Panc1 (cell line): ENCODE data around the gene RBP5. TPM values are rescaled to one million over a fixed set of nuclear protein-coding genes. Genes with fewer than 3 reads are reported as not detected.

Experiments used
- ATAC-seq: fragments of 200-7000 bp; cut with Tn5 transposase; 2 replicates; pipeline ENCODE4 v1.9.1; 2020; ENCODE audit warnings: mild to moderate bottlenecking, moderate library complexity
- BruUV-seq: library from RNA; stranded (reverse); fragments of 400-500 nt; replicated peaks from 2 replicates; lab custom pipeline; 2021; lab: Mats Ljungman, UMichigan
- CTCF ChIA-PET: fragments of 300-600 bp; sonication (Branson Sonifier 250); formaldehyde crosslinking; loops from one replicate; lab custom pipeline; 2022; ENCODE audit warnings: antibody characterized with exemption; lab: Charles Lee
- POLR2A ChIA-PET: fragments of 300-600 bp; sonication (Branson Sonifier 250); formaldehyde crosslinking; loops from one replicate; lab custom pipeline; 2022; ENCODE audit warnings: antibody characterized with exemption; lab: Charles Lee
- DNase-seq: peaks from one replicate; pipeline ENCODE4 v3.0.0-alpha.2; 2010; ENCODE audit warnings: low read depth, low spot score
- H3K27ac ChIP-seq: 2 replicates; pipeline ENCODE4 v1.5.1; 2011; ENCODE audit warnings: mild to moderate bottlenecking, low read length, inconsistent platforms
- H3K27me3 ChIP-seq: fragments of 200-500 bp; sonication (Bioruptor generic); 2 replicates; pipeline ENCODE4 v1.6.0; 2014; ENCODE audit warnings: low read length, inconsistent platforms; ENCODE audit not compliant: control insufficient read depth, insufficient read depth
- H3K36me3 ChIP-seq: fragments of 200-500 bp; sonication (Bioruptor generic); 2 replicates; pipeline ENCODE4 v1.5.1; 2014; ENCODE audit warnings: inconsistent platforms, mild to moderate bottlenecking, low read length, moderate library complexity; ENCODE audit not compliant: control insufficient read depth, insufficient read depth
- H3K4me1 ChIP-seq: 2 replicates; pipeline ENCODE4 v1.5.1; 2011; ENCODE audit warnings: inconsistent platforms, mild to moderate bottlenecking, low read length, moderate library complexity; ENCODE audit not compliant: control insufficient read depth, insufficient read depth
- H3K4me3 ChIP-seq, 2 experiments: 2 replicates each; pipeline ENCODE4 v1.5.1; 2011 to 2012; ENCODE audit warnings: low read depth in 2 of 2, low read length in 2 of 2, mild to moderate bottlenecking in 2 of 2, inconsistent platforms in 1 of 2, moderate library complexity in 1 of 2
- H3K9me3 ChIP-seq: fragments of 200-500 bp; sonication (Bioruptor generic); 2 replicates; pipeline ENCODE4 v1.5.1; 2014; ENCODE audit warnings: low read depth, mild to moderate bottlenecking, inconsistent platforms, low read length, moderate library complexity; ENCODE audit not compliant: control insufficient read depth, insufficient read depth
- CTCF ChIP-seq: fragments of 450-650 bp; IDR thresholded peaks from 2 replicates; pipeline ENCODE4 v1.5.1; 2017; ENCODE audit warnings: mild to moderate bottlenecking
- POLR2AphosphoS5 ChIP-seq: IDR thresholded peaks from 2 replicates; pipeline ENCODE4 v1.6.1; 2012; ENCODE audit warnings: mild to moderate bottlenecking, low read depth, low read length, moderate library complexity
- REST ChIP-seq, 2 experiments: IDR thresholded peaks; 2 replicates each; pipeline ENCODE4 v1.6.1; 2011 to 2012; ENCODE audit warnings: low read depth in 2 of 2, control low read depth in 1 of 2, low read length in 1 of 2, mild to moderate bottlenecking in 1 of 2, moderate library complexity in 1 of 2; ENCODE audit not compliant: insufficient read depth in 1 of 2
- SIN3A ChIP-seq: IDR thresholded peaks from 2 replicates; pipeline ENCODE4 v1.6.1; 2012; ENCODE audit warnings: low read depth, mild to moderate bottlenecking, low read length, moderate library complexity, borderline replicate concordance; ENCODE audit not compliant: insufficient read depth
- TCF7L2 ChIP-seq: IDR thresholded peaks from 2 replicates; pipeline ENCODE4 v1.6.1; 2011; ENCODE audit warnings: mild to moderate bottlenecking, low read depth, low read length, inconsistent platforms
- in situ Hi-C: cut with HindIII; loops from 2 replicates; pipeline ENCODE4 v1.10.0; 2016; ENCODE audit warnings: low sequenced_read_pairs, low pct_unique_long_range_greater_than_20kb
- intact Hi-C: fragments of 100-400 bp; cut with micrococcal nuclease; formaldehyde crosslinking; loops from one replicate; pipeline ENCODE4 v1.10.0; 2022; ENCODE audit not compliant: unreplicated experiment
- total RNA-seq: library from RNA; stranded (reverse); gene quantifications from one replicate; pipeline ENCODE4 v1.2.1, GENCODE V29; 2021; ENCODE audit not compliant: unreplicated experiment

Gene RBP5
- total RNA-seq, 1 experiment from 2014 or later = not detected

GRCh38 chr12:7101047-7101693 lies 27.5 kb downstream of the RBP5 start:
- H3K4me1 ChIP-seq = no peaks in the 10 kb centered on the region
- CTCF ChIA-PET = no interaction called here
- intact Hi-C loops = no loop called here
- no peak for TF ChIP-seq REST (IDR thresholded peaks at IDR 0.05; ENCODE audit: insufficient read depth in 1 of 2, low read depth in 2 of 2, low read length in 1 of 2)
- no peak for TF ChIP-seq TCF7L2
- TF ChIP-seq POLR2AphosphoS5 = no peak
- no peak for TF ChIP-seq CTCF
- TF ChIP-seq SIN3A = no peak
- ATAC-seq (no peak), DNase-seq (no peak)
- in situ Hi-C loops = no loop called here
- H3K27me3 ChIP-seq = no peaks in the 10 kb centered on the region
- H3K27ac ChIP-seq = no peak overlapping the region
- POLR2A ChIA-PET = no interaction called here
- no peak overlapping the region for H3K4me3 ChIP-seq
- H3K36me3 ChIP-seq = no peaks in the 10 kb centered on the region
- H3K9me3 ChIP-seq = peaks cover 5% of the 10 kb centered on the region; the same call in 1 of the 2 replicates
- no TSS peak for BruUV-seq

GRCh38 chr12:7100239-7100638 lies 28.4 kb downstream of the RBP5 start:
- Histone ChIP-seq H3K4me3 (no peak overlapping the region), H3K27me3 (no peaks in the 10 kb centered on the region), H3K36me3 (no peaks in the 10 kb centered on the region), H3K4me1 (no peaks in the 10 kb centered on the region), H3K27ac (no peak overlapping the region), H3K9me3 (no peaks in the 10 kb centered on the region)
- no peak for ATAC-seq
- BruUV-seq = no TSS peak
- ChIA-PET POLR2A (no interaction called here), CTCF (no interaction called here)
- in situ Hi-C loops (no loop called here), intact Hi-C loops (no loop called here)
- TF ChIP-seq TCF7L2 (no peak), SIN3A (no peak), REST (IDR thresholded peaks at IDR 0.05; ENCODE audit: insufficient read depth in 1 of 2, low read depth in 2 of 2, low read length in 1 of 2) (no peak), CTCF (no peak), POLR2AphosphoS5 (no peak)
- DNase-seq = no peak
